Fibroblast of villous mesenchyme (primary cell): Measurements from ENCODE around the gene ZKSCAN2. TPM values are rescaled to one million over a fixed set of nuclear protein-coding genes. Genes with fewer than 3 reads are reported as not detected.

Source experiments
- DNase-seq: peaks from one replicate; pipeline ENCODE4 v3.0.0-alpha.2; 2010; ENCODE audit warnings: low read depth
- H3K4me3 ChIP-seq: 2 replicates; pipeline ENCODE4 v1.5.1; 2011; ENCODE audit warnings: low read depth, mild to moderate bottlenecking, low read length
- total RNA-seq: library from RNA; depleted of rRNA; stranded (reverse); fragments of >200 nt; gene quantifications from 2 replicates; pipeline ENCODE4 v1.2.3, GENCODE V29; 2012
- TF ChIP-seq, protein P1 (sequence below): IDR thresholded peaks from 2 replicates; pipeline ENCODE4 v1.5.1; 2012; ENCODE audit warnings: low read depth, mild to moderate bottlenecking, low read length; ENCODE audit not compliant: insufficient read depth

Gene ZKSCAN2
- total RNA-seq: 4.8 and 6.0 TPM in 2 replicates

DNA sequence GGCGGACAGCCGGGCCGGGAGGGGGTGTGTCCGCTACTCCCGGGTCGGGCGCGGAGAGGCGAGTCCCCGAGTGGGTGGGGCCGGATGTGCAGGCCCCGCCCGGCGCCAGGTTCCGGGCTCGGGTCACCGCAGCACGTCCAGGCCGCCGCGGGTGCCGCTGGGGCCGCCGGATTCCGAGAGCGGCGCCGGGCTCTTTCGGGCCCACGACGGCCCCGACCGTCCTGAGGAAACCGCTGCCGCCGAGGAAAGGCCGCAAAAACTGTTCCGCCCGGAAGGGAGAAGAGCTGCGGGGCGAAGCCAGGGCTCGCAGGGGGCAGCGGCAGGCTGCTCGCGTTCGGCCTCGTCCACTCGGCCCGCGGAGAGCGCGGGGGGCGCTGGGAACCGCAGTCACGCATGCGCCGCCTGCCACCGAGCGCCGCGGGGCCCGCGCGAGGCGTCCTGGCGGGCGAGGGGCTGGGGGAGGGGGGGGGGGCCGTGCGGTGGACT lies at the start of gene ZKSCAN2:
TSS of gene ZKSCAN2 (minus strand) at position 376 of the 486 bp plus-strand sequence. CDS start 718 bp downstream, outside the sequence.
- peak within 1 kb of the TSS; percentile 85 for H3K4me3 ChIP-seq
- DNase-seq: peak; percentile 91
- TF ChIP-seq, protein P1, sequence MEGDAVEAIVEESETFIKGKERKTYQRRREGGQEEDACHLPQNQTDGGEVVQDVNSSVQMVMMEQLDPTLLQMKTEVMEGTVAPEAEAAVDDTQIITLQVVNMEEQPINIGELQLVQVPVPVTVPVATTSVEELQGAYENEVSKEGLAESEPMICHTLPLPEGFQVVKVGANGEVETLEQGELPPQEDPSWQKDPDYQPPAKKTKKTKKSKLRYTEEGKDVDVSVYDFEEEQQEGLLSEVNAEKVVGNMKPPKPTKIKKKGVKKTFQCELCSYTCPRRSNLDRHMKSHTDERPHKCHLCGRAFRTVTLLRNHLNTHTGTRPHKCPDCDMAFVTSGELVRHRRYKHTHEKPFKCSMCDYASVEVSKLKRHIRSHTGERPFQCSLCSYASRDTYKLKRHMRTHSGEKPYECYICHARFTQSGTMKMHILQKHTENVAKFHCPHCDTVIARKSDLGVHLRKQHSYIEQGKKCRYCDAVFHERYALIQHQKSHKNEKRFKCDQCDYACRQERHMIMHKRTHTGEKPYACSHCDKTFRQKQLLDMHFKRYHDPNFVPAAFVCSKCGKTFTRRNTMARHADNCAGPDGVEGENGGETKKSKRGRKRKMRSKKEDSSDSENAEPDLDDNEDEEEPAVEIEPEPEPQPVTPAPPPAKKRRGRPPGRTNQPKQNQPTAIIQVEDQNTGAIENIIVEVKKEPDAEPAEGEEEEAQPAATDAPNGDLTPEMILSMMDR: no peak

DNA sequence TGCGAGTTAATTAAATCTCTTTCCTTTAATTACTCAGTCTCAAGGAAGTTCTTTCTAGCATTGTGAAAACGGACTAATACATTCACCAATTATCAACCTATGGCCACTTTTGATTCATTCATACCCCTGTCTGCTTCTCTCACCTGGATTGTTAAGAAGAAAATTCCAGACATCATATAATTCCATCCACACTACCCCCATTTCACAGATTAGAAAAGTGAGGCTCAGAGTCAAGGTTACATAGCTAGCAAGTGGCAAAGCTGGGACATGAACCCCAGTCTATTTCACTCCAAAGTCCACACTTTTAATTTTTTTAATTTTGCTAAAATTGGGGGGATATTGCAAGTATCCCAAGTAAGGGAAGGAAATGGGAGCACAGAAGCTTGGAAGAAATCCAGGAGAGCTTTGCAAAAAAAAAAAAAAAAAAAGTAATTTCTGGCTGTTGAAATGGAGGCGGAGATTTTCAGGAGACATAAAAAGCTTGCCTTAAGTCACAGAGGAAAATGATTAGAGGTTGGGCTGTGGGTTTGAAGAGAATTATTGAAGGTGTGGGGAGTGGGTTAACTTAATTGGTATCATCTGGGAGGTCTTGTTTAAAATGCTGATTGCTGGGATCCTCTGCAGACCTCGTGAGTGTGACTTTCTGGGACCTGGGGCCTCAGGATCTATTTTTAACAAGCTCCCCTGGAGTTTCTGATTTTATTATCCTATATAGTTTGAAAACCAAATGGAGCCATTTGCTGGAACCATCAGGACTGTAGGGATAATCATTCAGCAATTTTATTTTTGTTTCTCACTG lies 42.3 kb upstream of the ZKSCAN2 start:
- H3K4me3 ChIP-seq: no peak overlapping the region
- DNase-seq: no peak
- TF ChIP-seq, protein P1: no peak

DNA sequence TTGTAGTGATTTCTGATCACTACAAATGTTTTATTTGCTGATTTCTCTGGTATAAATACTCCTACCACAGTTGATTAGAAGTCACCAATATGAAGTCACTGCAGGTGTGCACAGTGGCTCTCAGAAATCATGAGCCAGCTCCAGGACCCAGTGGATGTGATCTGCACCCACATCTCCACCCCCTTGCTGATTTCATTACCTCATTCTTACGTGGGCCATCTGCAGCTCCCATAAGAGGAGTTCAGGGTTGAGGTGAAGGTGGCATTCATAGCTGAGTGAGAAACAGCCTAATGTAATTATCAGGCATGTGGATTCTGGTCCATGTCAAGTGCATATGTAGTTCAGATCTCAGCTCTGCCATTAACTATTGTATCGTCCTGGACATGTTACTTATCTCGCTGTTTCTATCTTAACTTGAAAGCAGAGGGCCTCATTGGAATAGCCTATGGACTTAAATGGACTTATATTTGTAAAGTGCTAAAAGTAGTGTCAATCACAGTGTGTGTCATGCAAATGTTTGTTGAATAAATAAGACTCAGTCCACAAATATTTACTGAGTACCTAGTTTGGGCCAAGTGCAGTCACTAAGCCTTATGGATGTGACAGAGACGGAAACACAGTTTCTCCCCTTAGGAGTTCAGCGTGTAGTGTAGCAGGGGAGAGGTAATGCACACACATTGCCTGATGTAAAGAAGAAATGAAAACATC lies 40.7 kb upstream of the ZKSCAN2 start:
- H3K4me3 ChIP-seq: no peak overlapping the region
- DNase-seq: no peak
- TF ChIP-seq, protein P1: no peak

DNA sequence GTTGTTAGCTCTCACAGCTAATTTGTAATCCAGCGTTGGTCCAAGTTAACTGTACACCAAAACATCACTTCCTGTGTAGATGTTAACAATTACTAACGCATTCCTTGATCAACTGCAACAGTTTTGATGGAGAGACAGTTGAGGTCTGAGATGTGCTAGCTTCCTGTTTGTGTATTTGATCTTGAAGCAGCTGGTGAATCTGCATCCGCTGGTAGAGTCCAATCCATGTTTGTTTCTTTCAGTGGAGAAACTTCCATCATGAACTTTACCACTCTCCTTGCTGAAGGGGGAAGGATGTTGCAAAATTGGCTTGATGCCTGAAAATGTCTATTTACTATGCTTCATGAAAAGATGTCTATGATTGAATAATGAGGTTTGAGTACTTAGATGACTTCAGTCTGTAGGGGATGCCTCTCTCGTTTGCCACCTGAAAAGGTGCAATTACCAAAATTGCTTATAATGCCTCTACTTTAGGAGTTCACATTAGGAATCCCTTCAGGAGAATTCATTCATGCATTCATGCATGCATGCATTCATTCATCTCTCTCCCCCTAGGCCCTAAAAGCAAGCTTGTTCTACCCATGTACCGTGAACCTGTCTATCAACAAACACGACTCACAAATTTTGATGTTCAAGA lies 39.6 kb upstream of the ZKSCAN2 start:
- TF ChIP-seq, protein P1: no peak
- H3K4me3 ChIP-seq: no peak overlapping the region
- DNase-seq: no peak

DNA sequence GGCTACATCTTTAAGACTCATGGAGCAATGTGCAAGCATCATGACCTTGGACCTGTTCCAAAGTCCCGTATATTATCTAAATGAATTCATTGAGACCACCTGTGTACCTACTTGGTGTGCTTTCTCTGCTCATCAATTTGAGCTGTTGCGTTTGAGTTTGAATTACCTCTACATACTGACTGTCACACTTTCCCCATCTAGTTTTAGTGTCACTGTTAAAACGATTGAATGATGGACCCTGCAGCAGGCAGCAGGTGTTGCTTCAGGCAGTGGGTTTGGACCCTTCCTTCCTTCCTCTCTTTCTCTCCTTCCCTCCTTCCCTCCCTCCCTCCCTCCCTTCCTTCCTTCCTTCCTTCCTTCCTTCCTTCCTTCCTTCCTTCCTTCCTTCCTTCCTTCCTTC lies 33.9 kb upstream of the ZKSCAN2 start:
- TF ChIP-seq, protein P1: no peak
- DNase-seq: no peak
- H3K4me3 ChIP-seq: no peak overlapping the region

DNA sequence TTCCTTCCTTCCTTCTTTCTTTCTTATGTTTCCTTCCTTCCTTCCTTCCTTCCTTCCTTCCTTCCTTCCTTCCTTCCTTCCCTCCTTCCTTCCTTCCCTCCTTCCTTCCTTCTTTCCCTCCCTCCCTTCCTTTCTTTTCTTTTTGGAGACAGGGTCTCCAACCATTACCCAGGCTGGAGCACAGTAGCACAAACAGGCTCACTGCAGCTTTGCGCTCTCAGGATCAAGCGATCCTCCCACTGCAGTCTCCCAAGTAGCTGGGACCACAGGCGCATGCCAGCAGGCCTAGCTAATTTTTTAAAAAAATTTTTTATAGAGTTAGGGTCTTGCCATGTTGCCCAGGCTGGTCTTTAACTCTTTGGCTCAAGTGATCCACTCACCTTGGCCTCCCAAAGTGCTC lies 31.8 kb upstream of the ZKSCAN2 start:
- no peak overlapping the region for H3K4me3 ChIP-seq
- TF ChIP-seq, protein P1: no peak
- DNase-seq: no peak
